Right lobe of liver (tissue), 6 donors: ENCODE data around the gene TGFBI. TPM values are rescaled to one million over a fixed set of nuclear protein-coding genes. Genes with fewer than 3 reads are reported as not detected.

ENCODE experiments used
- ATAC-seq, 4 donors: fragments of 200-7000 bp; cut with Tn5 transposase; one replicate each; pipeline ENCODE4 v1.9.1; 2020; ENCODE audit warnings: mild to moderate bottlenecking in 4 of 4, moderate library complexity in 4 of 4
- DNase-seq, 3 donors: peaks; one replicate each; pipeline ENCODE4 v3.0.0-alpha.2; 2020
- H3K27ac ChIP-seq, 3 donors: fragments of 200-600 bp; one replicate each; pipeline ENCODE4 v1.8.0; 2022
- H3K27me3 ChIP-seq, 2 donors: fragments of 200-600 bp; one replicate each; pipeline ENCODE4 v1.8.0; 2022
- H3K36me3 ChIP-seq, 4 donors: fragments of 200-600 bp; sonication (generic) in 1 of 4; one replicate each; pipeline versions ENCODE4 v1.5.1 to v1.8.0; 2017 to 2022; ENCODE audit warnings: control low read depth in 1 of 4
- H3K4me1 ChIP-seq, 4 donors: fragments of 200-600 bp; sonication (generic) in 1 of 4; one replicate each; pipeline versions ENCODE4 v1.5.1 to v1.8.0; 2017 to 2022; ENCODE audit warnings: control low read depth in 1 of 4
- H3K4me3 ChIP-seq, 3 donors: fragments of 200-600 bp; one replicate each; pipeline ENCODE4 v1.8.0; 2022
- H3K9me3 ChIP-seq, 4 donors: fragments of 200-600 bp; sonication (generic) in 1 of 4; one replicate each; pipeline versions ENCODE4 v1.5.1 to v1.8.0; 2017 to 2022; ENCODE audit warnings: control low read depth in 1 of 4
- POLR2A ChIP-seq: fragments of 450-650 bp; IDR thresholded peaks from one replicate; pipeline ENCODE4 v1.6.1; 2017; ENCODE audit warnings: antibody characterized with exemption, mild to moderate bottlenecking
- WGBS: methylation state at CpG from one replicate; pipeline ENCODE4 v1.1.6; 2018; ENCODE audit warnings: low coverage, low lambda C conversion rate; ENCODE audit not compliant: insufficient coverage; ENCODE audit errors: missing lambda C conversion rate; 5-methylcytosine and 5-hydroxymethylcytosine counted together
- intact Hi-C, 2 donors: fragments of 100-400 bp; cut with DNase I; formaldehyde crosslinking; loops; one replicate each; pipeline versions ENCODE4 v1.11.2 to v1.14.1; 2022
- small RNA-seq, 2 experiments: library from RNA; depleted of rRNA; stranded (forward); fragments of <200 nt; gene quantifications; one replicate each; pipeline ENCODE3, GENCODE V24; 2016
- total RNA-seq, 6 experiments: library from RNA; depleted of rRNA in 2 of 6; stranded (reverse); fragments of >200 nt in 2 of 6; fragmentation: NEBNext Ultra II Directional in 3 of 6; extraction: Animal tissue kit (Norgen Biotek cat#: 25700) in 3 of 6; gene quantifications; one replicate each; pipeline versions ENCODE4 v1.1.0 to v1.2.4, GENCODE V29; 2016 to 2023
- TF ChIP-seq, protein P1 (sequence below), 4 donors: fragments of 200-600 bp in 3 of 4; fragments of 450-650 bp in 1 of 4; IDR thresholded peaks; one replicate each; pipeline versions ENCODE4 v1.5.1 to v1.8.0; 2016 to 2022; ENCODE audit warnings: antibody characterized with exemption in 4 of 4, mild to moderate bottlenecking in 2 of 4
- donor health status: DM: no; HTN: yes; CAD: no.
- donor health status: DM: no; HTN: no; CAD: no.
- donor health status: DM: no; HTN: no; CAD: no.
- donor health status: DM: no; HTN: yes; CAD: no.
- donor health status: DM: no; HTN: yes; CAD: no.

The TGFBI gene
- total RNA-seq, 6 experiments from 2014 or later = 30.7 to 143 (median 87.2) TPM

DNA sequence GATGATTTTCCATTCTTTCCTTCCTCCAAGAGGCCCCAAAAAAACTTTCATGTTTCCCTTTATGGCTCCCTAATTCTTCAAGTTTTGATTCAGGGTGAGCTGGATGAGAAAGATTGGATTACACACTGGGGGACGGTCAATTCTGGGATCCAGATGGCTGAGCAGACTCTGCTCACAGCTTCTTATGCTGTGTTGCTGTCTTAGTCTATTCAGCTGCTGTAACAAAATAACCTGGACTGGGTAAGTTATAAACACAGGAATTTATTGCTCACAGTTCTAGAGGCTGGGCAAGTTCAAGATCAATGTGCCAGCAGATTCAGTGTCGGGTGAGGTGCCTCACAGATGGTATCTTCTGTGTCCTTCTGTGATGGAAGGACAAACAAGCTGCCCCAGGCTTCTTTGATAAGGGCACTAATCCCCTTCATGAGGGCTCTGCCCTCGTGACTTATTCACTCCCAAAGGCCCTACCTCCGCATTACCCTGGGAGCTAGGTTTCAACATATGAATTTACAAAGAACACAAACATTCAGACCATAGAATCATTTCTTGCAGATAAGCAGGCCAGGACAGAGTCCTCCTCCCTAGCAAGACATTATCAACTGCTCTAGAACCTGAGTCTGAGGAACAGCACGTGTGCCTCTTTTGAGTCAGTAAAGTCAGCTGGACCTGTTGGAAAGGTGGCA is 80.8 kb downstream of the TGFBI start:
- H3K27me3 ChIP-seq = no peaks in the 10 kb centered on the region
- no peaks in the 10 kb centered on the region for H3K36me3 ChIP-seq
- H3K4me1 ChIP-seq = peaks cover 0 to 6% (median 3%) of the 10 kb centered on the region in 4 donors
- TF ChIP-seq, protein P1, sequence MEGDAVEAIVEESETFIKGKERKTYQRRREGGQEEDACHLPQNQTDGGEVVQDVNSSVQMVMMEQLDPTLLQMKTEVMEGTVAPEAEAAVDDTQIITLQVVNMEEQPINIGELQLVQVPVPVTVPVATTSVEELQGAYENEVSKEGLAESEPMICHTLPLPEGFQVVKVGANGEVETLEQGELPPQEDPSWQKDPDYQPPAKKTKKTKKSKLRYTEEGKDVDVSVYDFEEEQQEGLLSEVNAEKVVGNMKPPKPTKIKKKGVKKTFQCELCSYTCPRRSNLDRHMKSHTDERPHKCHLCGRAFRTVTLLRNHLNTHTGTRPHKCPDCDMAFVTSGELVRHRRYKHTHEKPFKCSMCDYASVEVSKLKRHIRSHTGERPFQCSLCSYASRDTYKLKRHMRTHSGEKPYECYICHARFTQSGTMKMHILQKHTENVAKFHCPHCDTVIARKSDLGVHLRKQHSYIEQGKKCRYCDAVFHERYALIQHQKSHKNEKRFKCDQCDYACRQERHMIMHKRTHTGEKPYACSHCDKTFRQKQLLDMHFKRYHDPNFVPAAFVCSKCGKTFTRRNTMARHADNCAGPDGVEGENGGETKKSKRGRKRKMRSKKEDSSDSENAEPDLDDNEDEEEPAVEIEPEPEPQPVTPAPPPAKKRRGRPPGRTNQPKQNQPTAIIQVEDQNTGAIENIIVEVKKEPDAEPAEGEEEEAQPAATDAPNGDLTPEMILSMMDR (IDR thresholded peaks at IDR 0.05) = no peak
- TF ChIP-seq POLR2A = no peak
- intact Hi-C loops = no loop called here
- H3K4me3 ChIP-seq = no peak overlapping the region
- H3K27ac ChIP-seq = no peak overlapping the region
- DNase-seq (no peak), ATAC-seq (no peak)
- H3K9me3 ChIP-seq = no peaks in the 10 kb centered on the region
- WGBS = 81% methylated on average over 4 of the region's 5 CpGs

Small RNA genes within 50 kb of the gene (small RNA-seq; reads per million reads assigned to genes)
- 0.65 to 1.3 reads per million in 2 experiments for gene VTRNA2-1

Other genes starting within 250 kb of the TGFBI start
- 1 to 10 TPM in 1 of 6 experiments, under 1 TPM in 4, not detected in 1; 0.39 to 5.3 (median 0.80) TPM for gene SLC25A48, start 194.3 kb upstream of the TGFBI start, total RNA-seq
- gene IL9, start 133.1 kb upstream of the TGFBI start, total RNA-seq = not detected
- gene LECT2, start 74.0 kb upstream of the TGFBI start, total RNA-seq = 10 to 100 TPM in 5 of 6 experiments, 1 to 10 TPM in 1; 6.0 to 66.7 (median 43.7) TPM
- gene SMAD5, start 103.9 kb downstream of the TGFBI start, total RNA-seq = 10 to 100 TPM; 19.2 to 49.2 (median 30.6) TPM
- 1 to 10 TPM in 1 of 6 experiments, under 1 TPM in 1, not detected in 4; 0.25 to 1.1 TPM for gene SMIM32, start 164.2 kb downstream of the TGFBI start, total RNA-seq